ENCODE data around the gene FER. TPM values are rescaled to one million over a fixed set of nuclear protein-coding genes. Genes with fewer than 3 reads are reported as not detected.

Gene FER
- total and polyA plus RNA-seq, 2 of the 8 experiments (the other 6 are each of a cell fraction or from before 2014, with no cell fraction given): 1.3 to 15.8 TPM

DNA sequence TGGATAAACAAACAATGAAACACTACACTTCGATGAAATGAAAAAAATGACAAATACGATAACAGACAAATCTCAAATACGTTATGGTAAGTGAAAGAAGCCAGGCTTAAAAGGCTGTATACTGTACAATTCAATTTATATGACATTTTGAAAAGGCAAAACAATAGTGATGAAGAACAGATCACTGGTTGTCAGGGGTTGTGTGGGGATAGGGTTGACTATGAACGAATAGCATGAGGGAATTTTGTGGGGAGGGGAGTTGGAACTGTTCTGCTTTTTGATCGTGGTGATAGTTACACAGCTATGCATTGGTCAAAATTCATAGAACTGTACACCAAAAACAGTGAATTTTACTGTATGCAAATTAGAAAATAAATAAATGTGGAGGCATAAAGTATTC, 7.8 kb upstream of the FER start:
- Histone ChIP-seq H3K4ac (replicated peaks; ENCODE audit: insufficient read length, low read depth, low read length) (no peak overlapping the region), H3K4me2 (ENCODE audit: insufficient read depth in 1 of 2, low read depth in 2 of 2, low read length in 2 of 2) (no peak overlapping the region), H4K5ac (ENCODE audit: insufficient read length, low read depth, low read length) (no peak overlapping the region), H2BK5ac (ENCODE audit: low read depth, low read length) (no peak overlapping the region), H2AFZ (ENCODE audit: low read length) (no peak overlapping the region), H3K23me2 (ENCODE audit: low read depth, low read length) (no peaks in the 10 kb centered on the region), H3K56ac (replicated peaks; ENCODE audit: insufficient read length, low read depth, low read length) (no peak overlapping the region), H2BK15ac (ENCODE audit: low read length) (no peak overlapping the region), H3K9me3 (ENCODE audit: insufficient read depth in 2 of 2, low read depth in 1 of 2, low read length in 1 of 2) (peaks cover 2 to 5% of the 10 kb centered on the region in 2 experiments; a peak in 1 of 4 replicates), H3K14ac (ENCODE audit: insufficient read length) (no peak overlapping the region), H3K79me2 (ENCODE audit: control insufficient read depth in 1 of 2, insufficient read depth in 2 of 2, low read length in 2 of 2) (no peaks in the 10 kb centered on the region), H3K9ac (replicated peaks in 1 of 4; ENCODE audit: extremely low read depth in 1 of 4, low read depth in 3 of 4, low read length in 3 of 4) (no peak overlapping the region), H3K23ac (ENCODE audit: insufficient read length) (no peak overlapping the region), H3K79me1 (ENCODE audit: low read depth, low read length) (no peaks in the 10 kb centered on the region), H3K36me3 (ENCODE audit: control insufficient read depth in 2 of 4, insufficient read depth in 4 of 4, low read length in 3 of 4) (no peaks in the 10 kb centered on the region), H2BK20ac (ENCODE audit: low read length) (no peak overlapping the region), H2AK5ac (ENCODE audit: low read depth, low read length) (no peak overlapping the region), H2BK12ac (ENCODE audit: low read depth, low read length) (no peak overlapping the region), H3K27me3 (replicated peaks in 1 of 4; ENCODE audit: control insufficient read depth in 3 of 4, extremely low read depth in 1 of 4, insufficient read depth in 3 of 4, low read length in 3 of 4) (no peaks in the 10 kb centered on the region), H2BK120ac (replicated peaks; ENCODE audit: low read depth, low read length) (no peak overlapping the region), H3K4me3 (ENCODE audit: extremely low read depth in 1 of 4, insufficient read depth in 2 of 4, low read depth in 3 of 4, low read length in 4 of 4) (no peak overlapping the region), H4K20me1 (replicated peaks in 1 of 2; ENCODE audit: control insufficient read depth in 1 of 2, insufficient read depth in 2 of 2, low read length in 2 of 2) (no peaks in the 10 kb centered on the region), H4K8ac (ENCODE audit: extremely low read depth, insufficient read depth, low read length) (no peak overlapping the region), H3K18ac (ENCODE audit: extremely low read depth, low read length) (no peak overlapping the region; the same call in 1 of the 2 replicates), H4K91ac (replicated peaks; ENCODE audit: insufficient read length, low read length) (no peak overlapping the region), H3K27ac (ENCODE audit: low read depth, low read length) (no peak overlapping the region), H3K4me1 (replicated peaks in 1 of 4; ENCODE audit: control insufficient read depth in 3 of 4, insufficient read depth in 4 of 4, low read length in 3 of 4) (peaks cover 0 to 2% (median 0%) of the 10 kb centered on the region in 4 experiments; a peak in 1 of 7 replicates)
- DNase-seq (ENCODE audit: low read depth in 1 of 2, low spot score in 2 of 2) (no peak), FAIRE-seq (no peak)
- TF ChIP-seq TAF1 (IDR thresholded peaks at IDR 0.05; ENCODE audit: low read depth, low read length): no peak
- TF ChIP-seq PHF8 (conservative IDR thresholded peaks at IDR 0.05; ENCODE audit: low read depth, low read length): no peak
- TF ChIP-seq RXRA (IDR thresholded peaks at IDR 0.05; ENCODE audit: insufficient read depth, low read depth, low read length): no peak
- no peak for TF ChIP-seq SUZ12 (IDR thresholded peaks at IDR 0.05; ENCODE audit: low read length)
- TF ChIP-seq EZH2 (IDR thresholded peaks at IDR 0.05; ENCODE audit: low read depth, low read length, severe bottlenecking): no peak
- TF ChIP-seq GTF2F1 (IDR thresholded peaks at IDR 0.05; ENCODE audit: borderline replicate concordance, low read depth, low read length): no peak
- TF ChIP-seq, protein P1, sequence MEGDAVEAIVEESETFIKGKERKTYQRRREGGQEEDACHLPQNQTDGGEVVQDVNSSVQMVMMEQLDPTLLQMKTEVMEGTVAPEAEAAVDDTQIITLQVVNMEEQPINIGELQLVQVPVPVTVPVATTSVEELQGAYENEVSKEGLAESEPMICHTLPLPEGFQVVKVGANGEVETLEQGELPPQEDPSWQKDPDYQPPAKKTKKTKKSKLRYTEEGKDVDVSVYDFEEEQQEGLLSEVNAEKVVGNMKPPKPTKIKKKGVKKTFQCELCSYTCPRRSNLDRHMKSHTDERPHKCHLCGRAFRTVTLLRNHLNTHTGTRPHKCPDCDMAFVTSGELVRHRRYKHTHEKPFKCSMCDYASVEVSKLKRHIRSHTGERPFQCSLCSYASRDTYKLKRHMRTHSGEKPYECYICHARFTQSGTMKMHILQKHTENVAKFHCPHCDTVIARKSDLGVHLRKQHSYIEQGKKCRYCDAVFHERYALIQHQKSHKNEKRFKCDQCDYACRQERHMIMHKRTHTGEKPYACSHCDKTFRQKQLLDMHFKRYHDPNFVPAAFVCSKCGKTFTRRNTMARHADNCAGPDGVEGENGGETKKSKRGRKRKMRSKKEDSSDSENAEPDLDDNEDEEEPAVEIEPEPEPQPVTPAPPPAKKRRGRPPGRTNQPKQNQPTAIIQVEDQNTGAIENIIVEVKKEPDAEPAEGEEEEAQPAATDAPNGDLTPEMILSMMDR (IDR thresholded peaks at IDR 0.05; ENCODE audit: control extremely low read depth in 1 of 3, insufficient read depth in 1 of 3, low read depth in 1 of 3, low read length in 3 of 3): no peak
- TF ChIP-seq CREB1 (IDR thresholded peaks at IDR 0.05): no peak
- no peak for TF ChIP-seq SIN3A (conservative IDR thresholded peaks at IDR 0.05 in 1 of 2, IDR thresholded peaks at IDR 0.05 in 1 of 2; ENCODE audit: low read depth in 1 of 2, low read length in 2 of 2)
- TF ChIP-seq RFX5 (IDR thresholded peaks at IDR 0.05; ENCODE audit: borderline replicate concordance, low read depth, low read length): no peak
- no peak for TF ChIP-seq SIX5 (IDR thresholded peaks at IDR 0.05; ENCODE audit: low read depth, low read length)
- ChIA-PET POLR2A (ENCODE audit: partially characterized antibody) (no interaction called here), CTCF (ENCODE audit: partially characterized antibody) (no interaction called here)
- WGBS, 2 experiments (ENCODE audit: extremely low coverage in 1 of 2, insufficient coverage in 1 of 2, insufficient read length in 1 of 2, insufficient replicate concordance in 2 of 2, low coverage in 1 of 2, low lambda C conversion rate in 2 of 2, missing lambda C conversion rate in 1 of 2): 91% methylated on average over 5 of the region's 5 CpGs; no CpG with 5 or more reads in 1 of the 2 experiments
